ENCODE results near the gene SYT7.

SYT7 gene

GRCh38 chr11:61536676-61537270 is 44.1 kb downstream of the SYT7 start:
- DNase-seq, result no peak

GRCh38 chr11:61535998-61536675 is 44.7 kb downstream of the SYT7 start:
- DNase-seq, result no peak

- no peak for DNase-seq
These were observed 45.7 kb downstream of the SYT7 start for GRCh38 chr11:61534933-61535839.

- DNase-seq, result no peak
These were observed 46.6 kb downstream of the SYT7 start for GRCh38 chr11:61534025-61534932.

GRCh38 chr11:61533401-61533800 is 47.5 kb downstream of the SYT7 start:
- no peak for DNase-seq

- DNase-seq, result no peak
These were observed 47.9 kb downstream of the SYT7 start for GRCh38 chr11:61533039-61533375.

GRCh38 chr11:61532134-61533038 is 48.5 kb downstream of the SYT7 start:
- peak; percentile 25 to 30 for DNase-seq

GRCh38 chr11:61531044-61531443 is 49.8 kb downstream of the SYT7 start:
- DNase-seq, result no peak

- DNase-seq, result no peak
These were observed 51.2 kb downstream of the SYT7 start for GRCh38 chr11:61529537-61530225.

GRCh38 chr11:61528114-61528513 is 52.8 kb downstream of the SYT7 start:
- DNase-seq, result no peak

GRCh38 chr11:61526956-61527731 is 53.7 kb downstream of the SYT7 start:
- DNase-seq, result no peak

- DNase-seq, result no peak
These were observed 54.6 kb downstream of the SYT7 start for GRCh38 chr11:61526229-61526628.

- DNase-seq, result no peak
These were observed 55.8 kb downstream of the SYT7 start for GRCh38 chr11:61524963-61525587.

- no peak for DNase-seq
These were observed 56.4 kb downstream of the SYT7 start for GRCh38 chr11:61524446-61524845.

- no peak for DNase-seq
These were observed 58.0 kb downstream of the SYT7 start for GRCh38 chr11:61522881-61523280.

GRCh38 chr11:61518032-61518795 is 62.7 kb downstream of the SYT7 start:
- DNase-seq, result no peak

- DNase-seq, result peak; percentile 39 to 49
These were observed 64.0 kb downstream of the SYT7 start for GRCh38 chr11:61516675-61517572.

- no peak for DNase-seq
These were observed 64.7 kb downstream of the SYT7 start for GRCh38 chr11:61516191-61516590.
